SK-N-MC (cell line): ENCODE results near the gene PRKCB.

Experiments used
- EZH2 ChIP-seq: fragments of 200-600 bp; sonication (generic); IDR thresholded peaks from one replicate; pipeline ENCODE4 v1.6.1; 2017; ENCODE audit warnings: antibody characterized with exemption
- POLR2AphosphoS5 ChIP-seq: IDR thresholded peaks from 2 replicates; pipeline ENCODE4 v1.6.1; 2012; ENCODE audit warnings: mild to moderate bottlenecking, low read depth, low read length, borderline replicate concordance

DNA sequence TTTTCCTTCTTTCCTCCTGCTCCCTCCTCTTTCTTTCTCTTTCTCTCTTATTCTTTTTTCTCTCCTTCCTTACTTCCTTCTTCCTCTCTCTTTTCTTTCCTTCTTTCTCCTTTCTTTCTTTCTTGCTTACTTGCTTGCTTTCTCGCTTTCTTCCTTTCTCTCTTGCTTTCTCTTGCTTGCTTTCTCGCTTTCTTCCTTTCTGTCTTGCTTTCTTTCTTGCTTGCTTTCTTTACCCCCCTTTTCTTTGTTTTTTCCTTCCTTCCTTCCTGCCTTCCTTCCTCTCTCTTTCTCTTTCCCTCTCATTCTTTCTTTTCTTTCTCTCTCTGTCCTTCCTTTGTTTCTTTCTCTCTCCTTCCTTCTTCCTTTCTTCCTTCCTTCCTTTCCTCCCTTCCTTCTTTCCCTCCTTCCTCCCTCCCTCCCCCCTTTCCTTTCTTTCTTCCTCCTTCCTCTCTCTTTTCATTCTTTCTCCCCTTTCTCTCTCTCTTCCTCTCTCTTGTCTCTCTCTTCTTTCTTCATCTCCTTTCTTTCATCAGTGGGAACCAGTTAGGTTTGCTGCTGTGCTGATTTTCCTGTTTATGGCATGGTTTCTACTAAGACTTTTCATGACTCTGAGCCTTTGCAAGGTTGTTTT is 277.4 kb downstream of the PRKCB start:
- TF ChIP-seq EZH2 (no peak), POLR2AphosphoS5 (no peak)
